GM12892 (cell line): ENCODE results near the gene COG7.

Source experiments
- DNase-seq: peaks from one replicate; pipeline ENCODE4 v3.0.0; 2011; ENCODE audit not compliant: insufficient read length
- FAIRE-seq: peaks from 2 replicates; lab custom pipeline; 2011; peaks lifted over from hg19 to GRCh38; lab: Jason Lieb, UNC
- POLR2A ChIP-seq: IDR thresholded peaks from 2 replicates; pipeline ENCODE4 v1.6.1; 2011; ENCODE audit warnings: low read depth, low read length, control low read depth
- POLR2AphosphoS5 ChIP-seq: IDR thresholded peaks from 2 replicates; pipeline ENCODE4 v1.6.1; 2011; ENCODE audit warnings: low read depth, low read length, control low read depth
- TAF1 ChIP-seq: IDR thresholded peaks from 2 replicates; pipeline ENCODE4 v1.6.1; 2011; ENCODE audit warnings: low read depth, mild to moderate bottlenecking, control low read depth, low read length, borderline replicate concordance

Gene COG7

GRCh38 chr16:23365602-23366240, 87.3 kb downstream of the COG7 start:
- DNase-seq (no peak), FAIRE-seq (peak; percentile 85)
- TF ChIP-seq POLR2AphosphoS5 (no peak), TAF1 (no peak), POLR2A (no peak)

- DNase-seq (no peak), FAIRE-seq (no peak)
- TF ChIP-seq TAF1: no peak
- TF ChIP-seq POLR2A: no peak
- no peak for TF ChIP-seq POLR2AphosphoS5
Measured at GRCh38 chr16:23362460-23363317, 90.3 kb downstream of the COG7 start.

GRCh38 chr16:23359092-23359760, 93.8 kb downstream of the COG7 start:
- FAIRE-seq (no peak), DNase-seq (no peak)
- no peak for TF ChIP-seq POLR2A
- TF ChIP-seq POLR2AphosphoS5: no peak
- TF ChIP-seq TAF1: no peak

GRCh38 chr16:23357761-23358290, 95.2 kb downstream of the COG7 start:
- DNase-seq: no peak

GRCh38 chr16:23356941-23357340, 96.0 kb downstream of the COG7 start:
- FAIRE-seq: no peak
- no peak for DNase-seq
- TF ChIP-seq POLR2AphosphoS5 (no peak), TAF1 (no peak), POLR2A (no peak)

More at GRCh38 chr16:23357761-23358290, 95.2 kb downstream of the COG7 start:
- FAIRE-seq: no peak
- TF ChIP-seq POLR2AphosphoS5 (no peak), POLR2A (no peak), TAF1 (no peak)

GRCh38 chr16:23355106-23355670, 97.8 kb downstream of the COG7 start:
- no peak for TF ChIP-seq POLR2A
- no peak for TF ChIP-seq TAF1
- TF ChIP-seq POLR2AphosphoS5: no peak
- DNase-seq: no peak
- no peak for FAIRE-seq

GRCh38 chr16:23354246-23354645, 98.7 kb downstream of the COG7 start:
- no peak for DNase-seq

GRCh38 chr16:23353440-23353839, 99.5 kb downstream of the COG7 start:
- no peak for DNase-seq
- TF ChIP-seq POLR2AphosphoS5 (no peak), TAF1 (no peak), POLR2A (no peak)
- FAIRE-seq: no peak

More at GRCh38 chr16:23354246-23354645, 98.7 kb downstream of the COG7 start:
- no peak for TF ChIP-seq TAF1
- no peak for TF ChIP-seq POLR2AphosphoS5
- FAIRE-seq: no peak

GRCh38 chr16:23351360-23351759, 101.6 kb downstream of the COG7 start:
- FAIRE-seq (no peak), DNase-seq (no peak)
- no peak for TF ChIP-seq POLR2AphosphoS5
- no peak for TF ChIP-seq POLR2A
- no peak for TF ChIP-seq TAF1

GRCh38 chr16:23348579-23349469, 104.2 kb downstream of the COG7 start:
- FAIRE-seq (no peak), DNase-seq (no peak)

GRCh38 chr16:23345237-23345636, 107.8 kb downstream of the COG7 start:
- no peak for FAIRE-seq
- TF ChIP-seq POLR2AphosphoS5: no peak
- no peak for TF ChIP-seq TAF1
- TF ChIP-seq POLR2A: no peak

More at GRCh38 chr16:23348579-23349469, 104.2 kb downstream of the COG7 start:
- TF ChIP-seq TAF1 (no peak), POLR2A (no peak), POLR2AphosphoS5 (no peak)

More at GRCh38 chr16:23345237-23345636, 107.8 kb downstream of the COG7 start:
- DNase-seq: no peak
